Measurements from ENCODE around the gene ZDHHC7. TPM values are rescaled to one million over a fixed set of nuclear protein-coding genes. Genes with fewer than 3 reads are reported as not detected.

The ZDHHC7 gene
- total and polyA plus RNA-seq, 4 donors = 2.5 to 14.9 (median 12.1) TPM

GRCh38 chr16:85003725-85004586 is 7.4 kb downstream of the ZDHHC7 start:
- peaks cover 11 to 50% (median 32%) of the 10 kb centered on the region in 4 donors for H3K4me1 ChIP-seq (ENCODE audit: control insufficient read depth in 4 of 4, insufficient read depth in 4 of 4, low read length in 3 of 4)
- H3K27ac ChIP-seq (ENCODE audit: low read depth in 1 of 2, low read length in 2 of 2) = peak overlapping the region in 1 of 2 donors; percentile 4
- no peak overlapping the region for H3K9ac ChIP-seq (ENCODE audit: low read depth in 1 of 2, low read length in 2 of 2)
- TF ChIP-seq TAF1 (conservative IDR thresholded peaks at IDR 0.05) (no peak), HNF4G (IDR thresholded peaks at IDR 0.05) (no peak), RXRA (IDR thresholded peaks at IDR 0.05) (no peak), NR2F2 (IDR thresholded peaks at IDR 0.05) (no peak), REST (IDR thresholded peaks at IDR 0.05) (no peak), JUND (IDR thresholded peaks at IDR 0.05) (no peak), EGR1 (IDR thresholded peaks at IDR 0.05; ENCODE audit: low read depth in 2 of 2) (no peak), ATF3 (IDR thresholded peaks at IDR 0.05) (no peak), FOXA1 (IDR thresholded peaks at IDR 0.05) (no peak), SP1 (IDR thresholded peaks at IDR 0.05) (no peak), HNF4A (conservative IDR thresholded peaks at IDR 0.05) (no peak), MAX (IDR thresholded peaks at IDR 0.05) (no peak), FOXA2 (IDR thresholded peaks at IDR 0.05) (no peak), YY1 (IDR thresholded peaks at IDR 0.05) (no peak), CTCF (IDR thresholded peaks at IDR 0.05; ENCODE audit: low read depth, low read length, missing input control) (no peak), GABPA (IDR thresholded peaks at IDR 0.05 in 1 of 2, conservative IDR thresholded peaks at IDR 0.05 in 1 of 2) (no peak)
- no peak for DNase-seq (ENCODE audit: low spot score)
- H3K4me3 ChIP-seq (ENCODE audit: low read depth in 1 of 3, low read length in 3 of 3) = no peak overlapping the region
- H3K9me3 ChIP-seq (ENCODE audit: control insufficient read depth in 4 of 4, low read length in 3 of 4) = no peaks in the 10 kb centered on the region
- no peaks in the 10 kb centered on the region for H3K27me3 ChIP-seq (ENCODE audit: control insufficient read depth in 4 of 4, insufficient read depth in 4 of 4, low read length in 3 of 4)
- WGBS = 76% methylated on average over 16 of the region's 16 CpGs
- H3K36me3 ChIP-seq (ENCODE audit: control insufficient read depth in 4 of 4, insufficient read depth in 3 of 4, low read depth in 1 of 4, low read length in 3 of 4) = no peaks in the 10 kb centered on the region

- DNase-seq (ENCODE audit: low spot score) = no peak
- Histone ChIP-seq H3K9me3 (ENCODE audit: control insufficient read depth in 4 of 4, low read length in 3 of 4) (no peaks in the 10 kb centered on the region), H3K27ac (ENCODE audit: low read depth in 1 of 2, low read length in 2 of 2) (peak overlapping the region; percentile 78 to 80), H3K4me1 (ENCODE audit: control insufficient read depth in 4 of 4, insufficient read depth in 4 of 4, low read length in 3 of 4) (peaks cover 14 to 48% (median 31%) of the 10 kb centered on the region in 4 donors), H3K27me3 (ENCODE audit: control insufficient read depth in 4 of 4, insufficient read depth in 4 of 4, low read length in 3 of 4) (no peaks in the 10 kb centered on the region), H3K36me3 (ENCODE audit: control insufficient read depth in 4 of 4, insufficient read depth in 3 of 4, low read depth in 1 of 4, low read length in 3 of 4) (no peaks in the 10 kb centered on the region), H3K4me3 (ENCODE audit: low read depth in 1 of 3, low read length in 3 of 3) (no peak overlapping the region), H3K9ac (ENCODE audit: low read depth in 1 of 2, low read length in 2 of 2) (no peak overlapping the region)
- 92% methylated on average over 13 of the region's 13 CpGs for WGBS
- TF ChIP-seq ATF3 (IDR thresholded peaks at IDR 0.05) = no peak
- TF ChIP-seq FOXA1 (IDR thresholded peaks at IDR 0.05) = no peak
- no peak for TF ChIP-seq CTCF (IDR thresholded peaks at IDR 0.05; ENCODE audit: low read depth, low read length, missing input control)
- no peak for TF ChIP-seq RAD21 (IDR thresholded peaks at IDR 0.05)
- no peak for TF ChIP-seq NR2F2 (IDR thresholded peaks at IDR 0.05)
- no peak for TF ChIP-seq REST (IDR thresholded peaks at IDR 0.05)
- no peak for TF ChIP-seq EGR1 (IDR thresholded peaks at IDR 0.05; ENCODE audit: low read depth in 2 of 2)
- TF ChIP-seq RXRA (IDR thresholded peaks at IDR 0.05) = no peak
Observed at GRCh38 chr16:85003076-85003475, 8.3 kb downstream of the ZDHHC7 start.

Measured in liver (tissue), 9 donors.